Hematopoietic multipotent progenitor cell treated with erythropoietin and hydrocortisone succinate and interleukin-3 and kit ligand, for 17 days (in vitro differentiated cells): ENCODE data around the gene RMDN3.

ENCODE experiments used
- DNase-seq: peaks from one replicate; pipeline ENCODE4 v3.0.0-alpha.2; 2015; ENCODE audit warnings: low spot score

Gene RMDN3

GRCh38 chr15:40693904-40694687 is 61.0 kb downstream of the RMDN3 start:
- DNase-seq, result no peak

- DNase-seq, result no peak
These were observed 63.3 kb downstream of the RMDN3 start for GRCh38 chr15:40691737-40692136.

GRCh38 chr15:40688932-40689799 is 65.9 kb downstream of the RMDN3 start:
- DNase-seq, result no peak
